ENCODE results near the gene ACBD3.
"Not testable (repeated sequence)": the region's sequence is repeated elsewhere in the genome, so short reads cannot be mapped to it uniquely, and the experiment has no call there.

ACBD3 gene

GRCh38 chr1:226186124-226187018 lies at the start of gene ACBD3:
Gene ACBD3 (minus strand): TSS chr1:226186741. CDS start chr1:226186675, 66 bp downstream.
- in situ Hi-C loops (cut with MboI; ENCODE audit: low sequenced_read_pairs): no loop called here

- in situ Hi-C loops (cut with MboI; ENCODE audit: low sequenced_read_pairs): no loop called here
Observed at GRCh38 chr1:226233806-226234205, 47.3 kb upstream of the ACBD3 start.

- in situ Hi-C loops (cut with MboI; ENCODE audit: low sequenced_read_pairs): no loop called here
Observed at GRCh38 chr1:226233293-226233692, 46.8 kb upstream of the ACBD3 start.

GRCh38 chr1:226226601-226227000 lies 40.1 kb upstream of the ACBD3 start:
- in situ Hi-C loops (cut with MboI; ENCODE audit: low sequenced_read_pairs): no loop called here

- in situ Hi-C loops (cut with MboI; ENCODE audit: low sequenced_read_pairs): no loop called here
Observed at GRCh38 chr1:226223786-226224244, 37.3 kb upstream of the ACBD3 start.

- in situ Hi-C loops (cut with MboI; ENCODE audit: low sequenced_read_pairs): no loop called here
Observed at GRCh38 chr1:226223157-226223785, 36.7 kb upstream of the ACBD3 start, which contains the start of gene MIXL1. Gene MIXL1 (plus strand): TSS chr1:226223664. CDS start chr1:226223682, 18 bp downstream.

- in situ Hi-C loops (cut with MboI; ENCODE audit: low sequenced_read_pairs): no loop called here
Observed at GRCh38 chr1:226222686-226223085, 36.1 kb upstream of the ACBD3 start.

GRCh38 chr1:226220473-226221189 lies 34.1 kb upstream of the ACBD3 start:
- in situ Hi-C loops (cut with MboI; ENCODE audit: low sequenced_read_pairs): no loop called here

GRCh38 chr1:226217273-226217672 lies 30.7 kb upstream of the ACBD3 start:
- in situ Hi-C loops (cut with MboI; ENCODE audit: low sequenced_read_pairs): no loop called here

GRCh38 chr1:226216056-226216455 lies 29.5 kb upstream of the ACBD3 start:
- in situ Hi-C loops (cut with MboI; ENCODE audit: low sequenced_read_pairs): no loop called here

- in situ Hi-C loops (cut with MboI; ENCODE audit: low sequenced_read_pairs): no loop called here
Observed at GRCh38 chr1:226215239-226215638, 28.7 kb upstream of the ACBD3 start.

GRCh38 chr1:226212545-226212944 lies 26.0 kb upstream of the ACBD3 start:
- in situ Hi-C loops (cut with MboI; ENCODE audit: low sequenced_read_pairs): no loop called here

GRCh38 chr1:226211181-226211821 lies 24.8 kb upstream of the ACBD3 start:
- in situ Hi-C loops (cut with MboI; ENCODE audit: low sequenced_read_pairs): no loop called here

GRCh38 chr1:226210571-226211176 lies 24.1 kb upstream of the ACBD3 start:
- in situ Hi-C loops (cut with MboI; ENCODE audit: low sequenced_read_pairs): no loop called here

GRCh38 chr1:226209307-226210059 lies 22.9 kb upstream of the ACBD3 start:
- in situ Hi-C loops (cut with MboI; ENCODE audit: low sequenced_read_pairs): no loop called here

- in situ Hi-C loops (cut with MboI; ENCODE audit: low sequenced_read_pairs): no loop called here
Observed at GRCh38 chr1:226207048-226207447, 20.5 kb upstream of the ACBD3 start.

- in situ Hi-C loops (cut with MboI; ENCODE audit: low sequenced_read_pairs): no loop called here
Observed at GRCh38 chr1:226204198-226204597, 17.7 kb upstream of the ACBD3 start.

- in situ Hi-C loops (cut with MboI; ENCODE audit: low sequenced_read_pairs): no loop called here
Observed at GRCh38 chr1:226203655-226204054, 17.1 kb upstream of the ACBD3 start.

- in situ Hi-C loops (cut with MboI; ENCODE audit: low sequenced_read_pairs): no loop called here
Observed at GRCh38 chr1:226203240-226203639, 16.7 kb upstream of the ACBD3 start.

GRCh38 chr1:226202666-226203065 lies 16.1 kb upstream of the ACBD3 start:
- in situ Hi-C loops (cut with MboI; ENCODE audit: low sequenced_read_pairs): not testable (repeated sequence)
